Measurements from ENCODE around the gene AZU1.
A peak's percentile ranks its signal among the peaks of the same experiment; 100 is the strongest.
"Not testable (repeated sequence)": the region's sequence is repeated elsewhere in the genome, so short reads cannot be mapped to it uniquely, and the experiment has no call there.

AZU1 gene

GRCh38 chr19:852136-853013 is 24.7 kb downstream of the AZU1 start, which contains the start of gene ELANE:
Gene ELANE (plus strand): TSS chr19:852303. CDS start chr19:852329, 26 bp downstream.
- DNase-seq (ENCODE audit: low read depth in 3 of 3, low spot score in 1 of 3) = no peak

- no peak for DNase-seq (ENCODE audit: low read depth in 3 of 3, low spot score in 1 of 3)
Measured at GRCh38 chr19:853014-853585, 25.5 kb downstream of the AZU1 start.

DNA sequence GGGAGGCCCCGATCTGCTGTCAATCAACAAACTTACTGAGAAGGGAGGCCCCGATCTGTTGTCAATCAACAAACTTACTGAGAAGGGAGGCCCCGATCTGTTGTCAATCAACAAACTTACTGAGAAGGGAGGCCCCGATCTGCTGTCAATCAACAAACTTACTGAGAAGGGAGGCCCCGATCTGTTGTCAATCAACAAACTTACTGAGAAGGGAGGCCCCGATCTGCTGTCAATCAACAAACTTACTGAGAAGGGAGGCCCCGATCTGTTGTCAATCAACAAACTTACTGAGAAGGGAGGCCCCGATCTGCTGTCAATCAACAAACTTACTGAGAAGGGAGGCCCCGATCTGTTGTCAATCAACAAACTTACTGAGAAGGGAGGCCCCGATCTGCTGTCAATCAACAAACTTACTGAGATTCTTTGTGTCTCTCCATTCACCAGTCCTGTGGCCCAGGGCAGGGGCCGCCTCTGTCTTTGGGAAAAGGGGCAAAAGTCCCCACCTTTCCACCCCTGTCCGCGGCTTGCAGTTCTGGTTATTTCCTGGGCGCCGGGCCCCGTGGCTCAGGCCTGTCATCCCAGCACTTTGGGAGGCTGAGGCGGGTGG is 26.1 kb downstream of the AZU1 start:
- DNase-seq (ENCODE audit: low read depth in 3 of 3, low spot score in 1 of 3) = not testable (repeated sequence)

GRCh38 chr19:854549-854948 is 26.9 kb downstream of the AZU1 start:
- no peak for DNase-seq (ENCODE audit: low read depth in 3 of 3, low spot score in 1 of 3)

GRCh38 chr19:855142-855541 is 27.5 kb downstream of the AZU1 start:
- DNase-seq (ENCODE audit: low read depth in 3 of 3, low spot score in 1 of 3) = no peak

DNA sequence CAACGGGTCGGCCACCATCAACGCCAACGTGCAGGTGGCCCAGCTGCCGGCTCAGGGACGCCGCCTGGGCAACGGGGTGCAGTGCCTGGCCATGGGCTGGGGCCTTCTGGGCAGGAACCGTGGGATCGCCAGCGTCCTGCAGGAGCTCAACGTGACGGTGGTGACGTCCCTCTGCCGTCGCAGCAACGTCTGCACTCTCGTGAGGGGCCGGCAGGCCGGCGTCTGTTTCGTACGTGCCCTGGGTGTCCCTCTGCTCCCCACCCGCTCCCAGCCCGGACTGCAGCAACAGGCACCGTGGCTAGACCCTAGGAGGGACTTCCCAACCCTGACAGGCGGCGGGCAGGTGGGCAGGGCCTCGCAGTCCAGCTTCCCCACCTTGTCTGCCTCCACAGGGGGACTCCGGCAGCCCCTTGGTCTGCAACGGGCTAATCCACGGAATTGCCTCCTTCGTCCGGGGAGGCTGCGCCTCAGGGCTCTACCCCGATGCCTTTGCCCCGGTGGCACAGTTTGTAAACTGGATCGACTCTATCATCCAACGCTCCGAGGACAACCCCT is 28.0 kb downstream of the AZU1 start:
- no peak for DNase-seq (ENCODE audit: low read depth in 3 of 3, low spot score in 1 of 3)

DNA sequence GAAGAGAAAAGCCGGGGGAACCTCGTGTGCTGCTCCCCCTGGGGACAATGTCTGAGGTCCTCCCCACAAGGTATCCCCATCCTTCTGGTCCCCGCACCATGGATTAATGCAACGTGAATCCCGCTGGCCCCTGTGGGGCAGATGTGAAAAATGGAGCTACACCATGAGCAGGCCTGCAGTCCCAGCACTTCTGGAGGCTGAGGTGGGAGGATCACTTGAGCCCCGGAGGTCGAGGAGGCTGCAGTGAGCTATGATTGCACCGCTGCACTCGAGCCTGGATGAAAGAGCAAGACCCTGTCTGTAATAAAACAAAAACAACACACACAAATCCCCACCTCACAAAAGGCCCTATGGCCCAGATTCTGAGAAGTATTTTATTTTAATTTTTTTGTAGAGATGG is 30.6 kb downstream of the AZU1 start:
- DNase-seq (ENCODE audit: low read depth in 3 of 3, low spot score in 1 of 3) = no peak

DNA sequence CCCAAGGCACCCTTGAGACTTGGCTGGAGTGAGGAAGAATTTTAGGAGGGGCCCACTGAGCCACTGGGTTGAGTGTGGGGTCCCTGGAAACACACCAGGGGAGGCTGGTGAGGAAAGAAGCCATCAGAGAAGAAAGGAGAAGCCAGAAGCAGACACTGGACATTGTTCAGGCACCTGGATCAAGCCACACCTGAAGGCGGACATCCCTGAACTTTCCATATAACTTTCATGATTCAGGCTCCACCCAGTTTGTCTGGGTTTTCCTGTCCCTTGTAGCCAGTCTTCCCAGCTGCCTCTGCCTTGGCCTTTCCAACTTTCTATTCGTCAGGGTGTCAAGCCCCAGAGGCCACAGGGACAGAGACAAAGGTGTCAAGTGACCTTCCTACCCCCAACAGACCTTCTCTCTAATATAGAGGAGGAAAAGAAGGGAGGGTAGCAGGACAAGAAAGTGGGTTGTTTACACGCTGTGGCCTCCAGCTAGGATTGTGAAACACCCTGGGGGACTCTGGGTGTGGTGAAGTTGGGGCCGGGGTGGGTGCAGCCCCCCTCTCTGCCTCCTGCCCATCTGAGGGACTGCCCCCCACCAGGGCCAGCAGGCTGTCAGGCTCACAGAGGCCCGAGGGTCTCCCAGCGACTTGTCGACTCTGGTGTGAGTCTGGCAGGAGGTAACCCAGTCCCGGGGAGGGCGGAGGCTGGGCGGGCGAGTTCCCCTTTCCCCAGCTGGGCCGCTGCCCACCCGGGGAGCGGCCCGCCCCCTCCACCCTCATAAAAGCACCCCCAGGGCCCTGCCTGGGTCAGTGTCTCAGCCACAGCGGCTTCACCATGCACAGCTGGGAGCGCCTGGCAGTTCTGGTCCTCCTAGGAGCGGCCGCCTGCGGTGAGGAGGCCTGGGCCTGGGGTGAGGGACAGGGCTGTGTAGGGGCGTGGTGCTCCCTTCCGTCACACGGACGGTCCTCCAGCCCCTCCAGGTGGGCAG is 31.5 kb downstream of the AZU1 start, which contains the start of gene CFD:
TSS of gene CFD (plus strand) at position 797 of the 976 bp plus-strand sequence. CDS start at position 823, 26 bp downstream.
- no peak for DNase-seq (ENCODE audit: low read depth in 3 of 3, low spot score in 1 of 3)

DNA sequence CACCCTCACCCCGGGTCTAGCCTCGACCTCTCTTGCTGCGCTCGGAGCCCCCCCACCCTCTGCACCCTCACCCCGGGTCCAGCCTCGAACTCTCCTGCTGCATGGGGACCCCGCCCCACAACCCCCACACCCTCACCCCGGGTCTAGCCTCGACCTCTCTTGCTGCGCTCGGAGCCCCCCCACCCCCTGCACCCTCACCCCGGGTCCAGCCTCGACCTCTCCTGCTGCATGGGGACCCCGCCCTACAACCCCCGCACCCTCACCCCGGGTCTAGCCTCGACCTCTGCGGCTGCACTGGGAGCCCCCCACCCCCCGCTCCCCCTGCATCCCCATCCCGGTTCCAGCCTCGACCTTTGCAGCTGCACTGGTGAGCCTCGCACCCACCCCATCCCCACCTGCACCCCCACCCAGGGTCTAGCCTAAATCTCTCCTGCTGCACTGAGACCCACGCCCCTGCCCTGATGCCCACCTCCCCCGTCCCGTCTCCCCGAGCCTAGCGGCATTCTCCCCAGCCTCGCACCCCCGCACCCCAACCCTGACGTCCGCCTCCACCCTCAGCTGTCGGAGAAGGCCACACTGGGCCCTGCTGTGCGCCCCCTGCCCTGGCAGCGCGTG is 33.6 kb downstream of the AZU1 start:
- no peak for DNase-seq (ENCODE audit: low read depth in 3 of 3, low spot score in 1 of 3)

GRCh38 chr19:861756-862580 is 34.3 kb downstream of the AZU1 start:
- DNase-seq (ENCODE audit: low read depth in 3 of 3, low spot score in 1 of 3) = peak in 2 of 3 donors; percentile 45 to 59

- DNase-seq (ENCODE audit: low read depth in 3 of 3, low spot score in 1 of 3) = peak; percentile 47 to 69 (median 48)
Measured at GRCh38 chr19:862581-863314, 35.1 kb downstream of the AZU1 start.

GRCh38 chr19:863315-863620 is 35.6 kb downstream of the AZU1 start:
- DNase-seq (ENCODE audit: low read depth in 3 of 3, low spot score in 1 of 3) = no peak

- DNase-seq (ENCODE audit: low read depth in 3 of 3, low spot score in 1 of 3) = no peak
Measured at GRCh38 chr19:866769-867300, 39.2 kb downstream of the AZU1 start.

- DNase-seq (ENCODE audit: low read depth in 3 of 3, low spot score in 1 of 3) = no peak
Measured at GRCh38 chr19:867301-867793, 39.7 kb downstream of the AZU1 start.

GRCh38 chr19:867855-868457 is 40.3 kb downstream of the AZU1 start:
- DNase-seq (ENCODE audit: low read depth in 3 of 3, low spot score in 1 of 3) = no peak

GRCh38 chr19:868458-869244 is 41.0 kb downstream of the AZU1 start:
- DNase-seq (ENCODE audit: low read depth in 3 of 3, low spot score in 1 of 3) = no peak

All from stimulated activated CD4-positive, alpha-beta T cell treated with anti-CD3 and anti-CD28 coated beads, TNF-alpha, amount 100 ng/mL, for 1 hour (primary cell).